NCI-H226 (cell line): ENCODE data around the gene ARAP2.

Experiments
- DNase-seq: peaks from one replicate; pipeline ENCODE4 v3.0.0-alpha.2; 2015

ARAP2 gene

GRCh38 chr4:36026348-36026880, 217.9 kb downstream of the ARAP2 start:
- DNase-seq = no peak

DNA sequence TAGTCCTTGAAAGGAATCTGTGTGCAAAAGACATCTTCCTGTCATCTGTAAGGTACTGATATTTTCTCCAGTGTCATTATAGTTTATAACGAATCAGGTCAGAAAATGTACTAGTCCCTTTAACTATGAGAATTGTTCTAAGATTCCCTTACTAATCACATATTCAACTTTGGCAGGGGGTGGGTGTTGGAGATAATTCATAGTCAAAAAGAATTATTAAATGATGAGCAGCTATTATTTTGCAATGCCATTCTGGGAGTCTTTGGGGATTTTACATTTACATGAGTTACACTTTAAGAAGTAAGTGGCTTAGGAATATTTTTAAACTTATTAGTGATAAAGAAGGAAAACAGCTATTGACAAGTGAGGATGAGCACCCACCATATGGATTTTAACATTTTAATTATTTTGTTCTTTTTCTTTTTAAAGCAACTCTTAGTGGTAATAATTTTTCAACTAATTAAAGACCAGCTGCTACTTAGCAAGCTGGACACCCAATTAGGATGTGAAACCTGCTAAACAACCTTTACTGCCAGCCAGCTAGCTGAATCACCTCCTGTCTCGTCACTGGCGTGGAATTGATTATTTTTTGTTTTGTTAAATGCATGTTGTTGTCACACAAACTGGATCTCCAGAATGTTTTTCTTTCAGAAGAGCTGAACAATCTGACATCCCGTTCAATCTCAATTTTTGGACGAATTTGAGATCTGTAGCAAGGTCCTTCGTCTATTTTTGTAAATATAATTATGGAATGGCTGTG, 219.2 kb downstream of the ARAP2 start:
- DNase-seq = no peak

DNA sequence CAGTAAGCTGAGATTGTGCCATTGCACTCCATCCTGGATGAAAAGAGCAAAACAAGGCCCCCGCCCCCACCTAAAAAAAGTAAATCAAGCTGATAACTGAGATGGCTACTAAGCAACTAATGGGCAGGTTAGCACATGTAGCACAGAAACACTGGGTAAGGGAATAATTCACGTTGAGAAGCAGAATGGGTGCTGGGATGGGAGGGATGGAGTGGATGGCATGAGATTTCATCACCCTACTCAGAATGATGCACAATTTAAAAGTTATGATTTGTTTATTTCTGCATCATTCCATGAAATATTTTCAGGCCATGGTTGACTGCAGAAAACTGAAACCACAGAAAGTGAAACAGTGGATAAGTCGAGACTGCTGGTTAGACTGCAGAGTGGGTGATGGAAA, 224.0 kb downstream of the ARAP2 start:
- DNase-seq = no peak
